CD4-positive, alpha-beta T cell treated with Interleukin-17A for 1 hour (primary cell): Measurements from ENCODE around the gene CABP4.

ENCODE experiments used
- DNase-seq: peaks from one replicate; pipeline ENCODE4 v3.0.0-alpha.2; 2020

The CABP4 gene

DNA sequence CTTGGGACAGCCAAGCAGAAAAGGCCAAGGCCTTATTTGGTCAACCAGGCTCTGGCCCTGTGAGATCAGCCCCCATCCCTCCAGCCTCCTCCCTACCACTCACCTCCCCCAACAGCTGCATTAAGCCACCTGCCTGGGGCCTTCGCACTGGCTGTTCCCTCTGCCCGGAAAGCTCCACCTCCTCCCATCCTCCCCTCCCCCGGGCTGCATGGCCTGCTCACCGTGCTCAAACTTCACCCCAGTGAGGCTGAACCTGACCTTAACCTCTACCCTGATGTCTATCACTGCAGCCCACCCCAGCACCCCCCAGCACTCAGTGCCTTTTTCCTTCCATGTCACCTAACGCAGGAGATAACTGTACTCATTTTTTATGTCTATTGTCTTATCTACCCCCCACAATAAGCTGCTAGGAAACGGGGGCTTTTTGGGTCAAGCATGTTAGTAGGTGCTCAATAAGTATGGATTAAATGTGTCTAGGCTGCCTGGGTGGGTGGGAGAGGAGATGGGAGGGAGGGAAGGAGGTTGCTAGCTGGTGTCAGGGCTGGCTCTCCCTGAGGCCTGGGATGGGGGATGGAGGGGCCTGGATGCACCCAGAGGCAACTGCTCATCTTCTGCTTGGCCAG lies 18.6 kb upstream of the CABP4 start:
- DNase-seq: peak; percentile 67

DNA sequence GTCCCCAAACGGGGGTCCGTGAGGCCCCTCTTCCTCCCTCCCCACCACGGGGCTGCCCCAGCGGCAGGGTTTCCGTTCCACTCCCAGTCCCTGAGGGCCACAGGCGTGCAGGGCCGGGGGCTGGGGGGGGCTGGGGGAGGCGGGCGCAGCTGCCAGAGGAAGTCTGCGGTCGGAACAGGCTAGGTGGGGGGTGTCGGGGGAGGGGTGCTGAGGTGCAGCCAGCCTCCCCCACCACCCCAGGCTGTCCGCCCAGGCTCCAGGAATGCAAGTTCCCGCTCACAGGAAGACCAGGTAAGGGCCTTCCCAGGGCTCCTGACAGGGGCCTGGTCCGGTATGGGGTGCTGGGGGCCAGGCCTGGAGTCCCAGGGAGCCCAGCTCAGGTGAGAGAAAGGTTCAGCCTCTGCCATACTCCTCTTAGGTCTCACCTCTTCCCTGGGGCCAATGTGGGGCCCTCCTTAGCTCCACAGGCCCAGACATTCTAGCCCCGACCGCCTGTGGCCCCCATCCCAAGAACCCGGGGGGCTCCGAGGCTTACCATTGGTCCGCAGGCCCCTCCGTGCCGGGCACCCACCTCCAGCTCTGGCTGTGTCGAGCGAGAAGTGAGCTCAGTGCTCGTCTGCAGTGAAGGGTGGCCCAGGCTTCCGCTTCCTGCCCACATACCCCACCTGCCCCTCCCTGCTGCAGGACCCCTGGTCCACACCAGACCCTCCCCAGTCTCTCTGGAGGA lies 17.9 kb upstream of the CABP4 start, which contains the start of gene PTPRCAP:
TSS of gene PTPRCAP (minus strand) at position 601 of the 727 bp plus-strand sequence. CDS start at position 538, 63 bp downstream.
- peak; percentile 79 for DNase-seq

DNA sequence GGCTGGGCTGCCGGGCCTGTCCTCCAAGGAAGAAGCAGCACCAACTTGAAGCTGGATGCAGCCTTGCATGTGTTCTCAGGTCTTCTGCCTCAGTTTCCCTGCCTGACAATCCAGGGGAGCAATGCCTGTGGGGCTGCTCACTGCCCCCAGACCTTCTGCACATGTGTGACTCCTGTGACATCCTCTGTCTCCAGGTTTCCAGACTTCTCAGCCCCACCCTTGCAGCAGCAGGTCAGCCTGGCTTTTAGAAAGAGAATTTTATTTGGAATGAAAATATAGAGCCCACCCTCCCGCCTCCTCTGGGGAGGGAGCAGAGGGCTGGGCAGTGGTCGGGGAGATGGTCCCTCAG lies 17.4 kb upstream of the CABP4 start:
- DNase-seq: no peak

DNA sequence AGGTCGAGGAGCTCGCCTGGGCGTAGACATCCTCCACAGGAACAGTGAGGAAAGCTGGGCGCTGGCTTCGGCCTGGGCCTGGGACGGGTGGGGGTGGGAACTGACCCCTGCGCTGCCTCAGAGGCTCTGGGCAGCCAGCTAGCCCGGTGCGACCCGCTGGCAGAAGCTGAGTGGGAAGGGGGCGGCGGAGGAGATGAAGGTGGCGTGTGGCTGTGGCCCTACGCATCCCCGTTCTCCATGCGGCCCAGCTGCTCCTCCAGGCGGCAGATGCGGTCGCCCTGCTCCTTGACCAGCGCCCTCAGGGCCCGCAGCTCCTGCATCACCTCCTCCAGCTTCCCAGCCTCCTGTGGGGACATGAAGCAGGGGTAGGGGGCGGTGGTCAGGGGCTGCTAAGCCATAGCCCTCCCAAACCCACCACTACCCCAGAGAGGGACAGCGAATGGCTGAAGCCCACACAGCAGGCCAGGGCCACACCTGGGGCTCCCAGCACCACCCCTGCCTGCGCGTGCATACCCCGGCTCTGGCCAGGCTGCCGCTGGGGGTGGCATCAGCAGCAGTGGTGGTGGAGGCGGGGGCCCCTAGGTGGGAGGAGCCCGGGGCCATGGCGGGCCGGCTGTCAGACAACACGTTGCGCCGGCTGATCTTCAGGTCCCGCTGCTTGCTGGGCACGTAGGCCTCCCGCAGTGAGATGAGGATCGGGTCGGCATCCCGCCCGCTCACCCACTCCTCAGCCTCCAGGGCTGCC lies 16.8 kb upstream of the CABP4 start:
- peak; percentile 79 for DNase-seq

DNA sequence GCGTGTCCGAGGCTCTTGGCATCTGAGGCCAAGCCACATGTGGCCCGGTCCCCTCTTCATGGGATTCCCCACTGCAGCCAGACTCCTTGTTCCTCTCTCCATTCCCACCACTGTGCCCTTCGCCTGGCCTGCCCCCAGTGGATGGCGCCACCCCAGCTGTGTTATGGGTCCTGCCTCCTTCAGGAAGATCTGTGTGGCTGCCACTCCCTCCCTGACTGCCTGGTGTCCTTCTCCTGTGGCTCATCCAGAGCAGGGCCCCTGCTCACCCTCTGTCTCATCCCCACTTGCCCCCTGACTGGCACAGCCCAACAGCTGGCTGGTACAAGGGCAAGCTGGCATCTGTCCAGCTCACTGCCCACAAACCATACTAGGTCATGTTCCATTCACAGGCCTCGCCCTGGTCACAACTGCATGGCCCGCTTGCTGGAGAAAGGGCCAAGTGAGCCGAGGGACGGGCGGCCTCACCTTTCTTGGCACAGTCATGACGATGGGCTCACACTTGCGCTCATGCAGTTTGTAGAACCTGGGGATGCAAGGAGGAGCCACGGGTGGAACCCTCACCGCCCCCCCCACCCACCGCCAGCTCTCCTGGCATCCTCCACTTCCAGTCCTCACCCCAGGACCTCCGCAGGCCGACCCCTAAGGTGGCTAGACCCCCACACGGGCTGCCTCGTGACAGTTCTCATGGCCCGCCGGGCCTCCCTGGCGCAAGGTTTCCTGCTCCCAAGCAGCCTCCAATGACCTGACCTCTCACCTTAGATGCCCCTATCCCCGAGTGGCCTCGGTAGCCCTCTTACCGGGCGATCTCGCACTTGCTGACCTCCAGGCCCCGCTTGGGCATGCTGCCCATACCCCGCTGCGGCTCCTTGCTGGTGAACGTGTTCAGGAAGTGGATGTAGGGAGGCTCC lies 15.6 kb upstream of the CABP4 start:
- peak; percentile 39 for DNase-seq

DNA sequence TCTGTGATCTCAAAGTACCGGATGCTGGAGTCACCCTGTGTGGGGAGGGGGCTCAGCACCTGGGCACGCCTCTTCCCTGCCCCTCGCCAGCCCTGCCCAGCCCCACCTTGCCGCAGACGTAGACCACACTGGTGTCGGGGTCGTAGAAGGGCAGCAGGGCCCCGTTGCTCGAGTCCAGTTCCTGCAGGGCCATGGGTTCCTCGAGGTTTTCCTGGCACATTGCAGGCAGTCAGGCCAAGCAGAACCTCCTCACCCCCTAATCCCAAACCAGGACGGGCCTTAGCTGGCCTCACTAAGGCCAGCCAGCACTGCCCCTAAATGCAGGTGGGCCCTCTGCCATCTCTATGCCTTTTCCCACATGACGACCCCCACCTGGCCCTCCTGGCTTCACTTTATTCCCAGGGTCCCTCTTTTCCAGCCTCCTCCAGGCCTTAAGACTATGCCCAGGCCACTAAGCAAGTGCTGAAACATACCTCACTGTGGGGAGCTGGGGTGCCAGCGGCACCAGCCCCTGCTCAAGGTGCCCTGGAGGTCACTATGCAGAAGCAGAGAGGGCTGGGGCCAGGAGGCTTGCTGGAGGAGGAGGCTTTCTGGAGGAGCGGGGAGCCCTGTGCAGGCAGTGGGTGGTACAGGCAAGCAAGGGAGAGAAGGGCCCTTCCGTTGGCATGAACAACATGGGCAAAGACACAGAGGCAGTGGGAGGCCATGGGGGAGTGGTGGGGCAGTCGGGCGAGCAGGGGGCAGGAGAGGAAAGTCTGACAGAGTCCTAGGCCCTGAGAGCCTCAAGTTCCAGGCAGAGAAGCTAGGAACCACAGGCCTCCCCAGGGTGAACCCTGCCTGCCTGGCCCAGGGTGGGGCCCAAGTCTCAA lies 14.7 kb upstream of the CABP4 start:
- DNase-seq: peak; percentile 39

DNA sequence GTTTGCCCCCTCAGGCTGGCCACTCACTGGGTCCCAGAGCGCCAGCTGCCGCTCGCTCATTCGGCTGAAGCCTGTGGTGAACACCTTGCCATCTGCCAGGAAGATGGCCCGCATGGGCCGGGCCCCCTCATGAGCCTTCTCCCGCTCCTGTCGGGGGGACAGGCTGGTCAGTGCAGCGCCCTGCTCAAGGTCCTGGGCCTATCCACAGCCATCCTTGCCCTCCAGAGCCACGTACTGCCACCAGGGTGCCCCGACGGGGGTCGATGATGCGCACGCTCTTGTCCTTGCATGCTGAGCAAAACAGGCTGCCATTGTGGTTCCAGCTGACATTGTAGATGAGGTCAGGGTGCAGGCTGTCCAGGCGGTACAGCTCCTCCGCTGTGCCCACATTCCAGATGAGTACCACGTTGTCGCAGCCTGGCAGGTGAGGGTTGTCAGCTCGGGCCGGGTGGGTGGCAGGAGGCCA lies 14.0 kb upstream of the CABP4 start:
- DNase-seq: peak; percentile 16

DNA sequence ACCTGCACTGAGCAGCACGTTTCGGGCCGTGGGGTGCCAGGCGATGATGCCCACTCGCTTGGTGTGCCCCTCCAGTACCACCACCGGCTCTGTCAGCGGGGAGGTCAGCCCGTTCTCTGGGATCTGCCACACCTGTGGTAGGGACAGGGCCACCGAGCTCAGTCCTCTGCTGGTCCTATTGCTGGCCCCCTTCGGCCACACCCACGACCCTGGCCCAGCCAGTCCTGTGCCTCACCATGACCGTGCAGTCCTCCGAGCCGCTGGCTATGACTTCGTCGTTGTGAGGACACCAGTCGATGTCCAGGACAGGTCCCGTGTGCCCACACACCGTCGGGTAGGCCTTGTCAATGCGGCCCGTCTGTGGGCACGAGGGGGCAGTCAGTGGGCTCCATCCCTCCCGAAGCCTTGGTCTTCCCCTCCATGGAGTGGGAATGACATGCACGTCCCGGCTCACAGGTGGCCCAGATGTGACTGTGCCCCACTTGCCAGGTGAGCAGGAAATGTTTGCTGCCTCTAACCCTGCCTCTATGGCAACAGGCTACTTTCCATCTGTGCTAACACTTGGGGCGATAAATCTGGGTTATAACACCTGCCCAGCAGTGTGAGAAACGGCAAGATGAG lies 13.3 kb upstream of the CABP4 start:
- peak; percentile 53 for DNase-seq

DNA sequence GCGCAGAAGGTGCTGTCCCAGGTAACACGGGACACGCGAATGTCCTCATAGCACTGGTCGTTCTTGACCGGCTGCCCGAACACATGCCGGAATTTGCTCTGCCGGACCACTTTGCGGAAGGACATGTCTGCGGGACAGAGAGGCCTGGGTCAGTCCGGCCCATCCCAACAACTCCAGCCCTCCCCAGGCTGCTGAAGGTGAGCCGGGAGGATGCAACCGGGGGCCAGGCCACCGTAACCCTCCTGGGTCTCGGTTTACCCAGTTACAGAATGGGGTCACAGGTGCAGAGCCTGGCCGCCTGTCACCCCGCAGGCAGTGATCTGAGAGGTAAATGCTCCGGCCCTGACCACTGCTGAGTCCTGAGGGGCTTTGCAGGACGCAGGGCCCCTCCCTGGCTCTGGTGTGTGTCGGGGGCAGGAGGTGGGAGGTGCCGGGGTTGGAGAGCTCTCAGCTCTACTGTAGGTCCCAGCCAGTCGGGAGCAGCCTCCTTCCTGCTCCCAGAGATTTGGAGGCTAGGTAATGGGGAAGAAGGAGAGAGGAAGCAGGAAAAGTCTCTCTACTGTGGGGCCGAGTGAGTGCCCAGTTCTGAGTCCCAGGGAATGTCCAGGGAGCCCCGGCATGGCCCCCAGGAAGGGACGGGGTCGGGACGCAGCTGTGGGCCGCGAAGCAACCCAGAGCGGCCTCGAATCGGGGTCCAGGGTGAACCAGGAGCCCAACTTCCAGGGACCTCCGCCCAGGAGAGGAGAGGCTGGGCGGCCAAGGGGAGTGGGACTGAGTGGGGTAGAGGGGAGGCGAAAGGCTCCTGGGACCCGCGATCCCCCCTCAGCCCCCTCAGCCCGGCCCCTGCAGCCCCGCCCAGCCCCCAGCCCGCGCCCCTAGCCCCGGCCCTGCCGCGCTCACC lies 12.4 kb upstream of the CABP4 start:
- peak; percentile 6 for DNase-seq

DNA sequence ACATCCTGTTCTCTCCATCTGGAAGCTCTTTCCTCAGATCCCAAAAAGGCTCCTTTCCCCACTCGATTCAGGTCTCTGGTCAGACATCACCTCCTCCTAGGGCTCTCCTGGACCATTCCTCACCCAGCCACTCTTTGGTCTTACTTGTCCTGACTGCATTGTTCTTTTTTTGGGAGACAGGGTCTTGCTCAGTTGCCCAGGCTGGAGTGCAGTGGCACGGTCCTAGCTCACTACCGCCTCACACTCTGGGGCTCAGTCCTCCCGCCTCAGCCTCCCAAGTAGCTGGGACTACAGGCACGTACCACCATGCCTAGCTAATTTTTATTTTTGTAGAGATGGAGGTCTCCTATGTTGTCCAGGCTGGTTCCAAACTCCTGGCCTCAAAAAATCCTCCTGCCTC lies 9.6 kb upstream of the CABP4 start:
- no peak for DNase-seq

DNA sequence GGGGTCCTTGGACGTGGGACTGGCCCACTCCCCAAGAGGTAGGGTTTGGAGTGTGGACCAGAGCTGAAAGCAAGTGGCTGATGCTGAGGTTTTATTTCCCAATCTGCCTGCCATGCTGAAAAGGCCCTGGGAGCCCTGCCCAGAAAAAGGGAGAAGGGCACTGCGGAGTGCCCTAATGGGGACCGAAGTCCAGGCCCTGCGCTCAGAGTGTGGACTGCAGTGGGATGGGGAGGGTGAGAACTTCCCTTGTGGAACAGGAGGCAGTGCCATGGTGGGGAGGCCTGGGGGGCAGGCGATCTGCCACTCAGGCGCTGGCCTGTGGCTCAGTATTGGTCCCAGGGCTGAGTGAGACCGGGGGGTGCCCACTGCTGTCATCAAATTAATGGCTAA lies 6.9 kb upstream of the CABP4 start:
- no peak for DNase-seq

DNA sequence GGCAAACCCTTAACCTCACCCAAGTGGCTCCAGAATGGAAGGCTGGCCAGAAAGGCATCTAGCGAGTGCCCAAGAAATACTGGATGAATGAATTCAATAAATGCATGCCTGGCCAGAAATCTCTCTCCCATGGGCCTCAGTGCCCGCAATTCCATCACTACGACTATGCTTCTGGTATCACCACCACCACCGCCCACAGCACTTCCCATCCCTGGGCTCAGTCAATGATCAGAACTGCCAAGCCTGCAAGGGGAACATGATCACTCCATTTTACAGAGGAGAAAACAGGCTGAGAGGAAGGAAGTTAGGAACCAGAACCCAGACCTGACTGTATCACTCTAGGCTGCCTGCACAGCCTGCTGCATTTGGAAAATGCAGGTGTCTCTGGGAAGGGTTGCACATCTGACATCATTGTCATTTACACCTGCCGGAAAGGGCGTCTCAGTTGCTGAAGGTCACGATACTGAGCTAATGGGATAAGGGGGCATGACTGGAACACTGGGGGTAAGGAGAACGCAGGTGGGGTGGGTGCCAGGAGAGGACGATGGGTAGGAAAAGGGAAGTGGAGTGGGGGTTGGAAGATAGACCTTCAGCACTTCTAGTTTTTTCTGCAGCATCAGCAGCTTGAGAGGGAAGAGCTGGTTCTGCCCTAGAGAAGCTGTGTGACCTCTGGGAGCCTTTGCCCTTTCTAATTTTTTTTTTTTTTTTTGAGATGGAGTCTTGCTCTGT lies 5.9 kb upstream of the CABP4 start:
- no peak for DNase-seq

DNA sequence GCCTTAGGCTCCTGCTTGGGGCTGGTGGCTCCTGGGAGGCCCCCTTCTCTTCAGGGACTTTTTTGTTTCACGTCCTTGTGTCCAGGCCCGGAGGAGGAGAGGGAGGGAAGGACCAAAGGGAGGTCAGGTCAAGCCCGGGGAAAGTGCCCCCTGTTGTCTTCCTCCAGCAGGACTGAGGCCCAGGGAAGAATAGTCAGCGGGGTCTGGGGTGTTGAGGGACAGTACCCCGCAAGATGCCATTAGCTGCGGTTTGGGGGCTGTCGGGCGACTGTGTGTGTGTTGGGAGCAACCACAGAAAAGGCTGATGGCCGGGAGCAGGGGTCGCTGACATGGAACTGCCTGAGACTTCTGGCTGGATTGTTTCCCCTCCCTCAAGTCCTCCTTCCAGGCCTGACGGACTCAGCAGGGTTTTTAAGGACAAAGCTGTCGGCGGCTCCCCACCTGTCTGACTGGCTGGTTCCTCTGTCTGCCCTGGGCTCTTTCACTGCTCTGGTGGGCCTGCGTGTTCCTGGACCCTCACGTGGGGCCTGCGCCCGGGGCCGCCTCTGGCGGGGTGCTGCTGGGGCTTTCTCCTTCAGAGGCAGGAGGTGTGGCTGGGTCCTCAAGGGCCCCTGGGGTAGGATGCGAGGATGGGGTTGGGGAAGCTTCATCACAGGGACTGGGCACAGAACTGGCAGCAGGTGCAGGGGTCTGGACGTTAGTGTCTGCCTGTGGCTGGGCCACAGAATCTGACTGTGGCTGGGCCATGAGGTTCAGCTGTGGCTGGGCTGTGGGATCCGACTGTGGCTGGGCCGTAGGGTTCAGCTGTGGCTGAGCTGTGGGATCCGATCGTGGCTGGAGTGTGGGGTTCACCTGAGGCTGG lies 4.1 kb upstream of the CABP4 start:
- DNase-seq: no peak

DNA sequence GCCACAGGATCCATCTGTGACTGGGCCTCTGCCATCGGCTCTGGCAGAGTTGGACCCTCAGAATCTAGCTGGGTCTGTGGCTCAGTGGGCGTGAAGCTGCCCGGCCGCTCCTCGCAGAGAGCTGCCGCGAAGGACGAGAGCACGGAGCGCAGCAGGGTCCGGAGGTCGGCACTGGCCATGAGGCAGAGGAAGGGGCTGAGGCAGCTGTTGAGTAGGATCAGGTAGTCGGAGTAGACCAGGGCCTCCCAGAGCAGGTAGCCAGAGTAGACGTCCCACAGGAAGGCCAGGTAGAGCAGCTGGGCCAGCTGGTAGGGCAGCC lies 3.5 kb upstream of the CABP4 start:
- no peak for DNase-seq

DNA sequence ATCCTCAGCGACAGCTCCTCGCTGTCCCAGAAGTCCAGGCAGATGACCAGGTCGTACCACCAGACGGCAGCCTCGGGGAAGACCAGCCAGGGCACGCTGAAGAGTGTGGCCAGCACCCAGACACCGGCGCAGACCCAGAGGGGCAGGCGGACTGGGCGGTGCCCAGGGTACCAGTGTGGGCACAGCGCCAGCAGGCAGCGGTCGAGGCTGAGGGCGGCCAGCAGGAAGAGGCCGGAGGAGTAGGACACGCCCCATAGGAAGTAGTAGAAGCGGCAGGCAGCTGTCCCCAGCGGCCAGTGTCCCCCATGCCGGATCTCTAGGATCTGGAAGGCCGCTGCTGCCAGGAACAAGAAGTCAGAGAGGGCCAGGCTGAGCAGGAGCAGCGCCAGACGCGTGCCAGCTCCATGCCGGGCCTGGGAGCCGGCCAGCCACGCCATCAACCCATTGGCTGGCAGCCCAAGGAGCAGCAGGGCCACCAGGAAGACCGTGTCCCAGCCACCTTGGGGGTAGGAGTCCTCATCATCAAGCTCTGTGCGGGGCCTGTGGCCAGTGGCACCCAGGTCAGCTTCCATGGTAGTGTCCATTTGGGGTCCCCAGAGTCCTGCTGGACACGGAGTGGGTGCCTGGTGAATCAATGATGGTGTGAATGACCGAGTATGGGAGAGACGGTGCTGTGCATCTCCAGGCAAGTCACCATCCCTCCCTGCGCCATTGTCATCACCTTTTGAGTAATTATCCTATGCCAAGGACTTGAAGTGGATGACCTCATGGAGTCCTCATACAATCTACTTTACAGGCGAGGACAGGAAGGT lies 2.8 kb upstream of the CABP4 start, which contains the start of gene GPR152:
TSS of gene GPR152 (minus strand) at position 589 of the 812 bp plus-strand sequence. CDS start at position 584, 5 bp downstream.
- DNase-seq: no peak

DNA sequence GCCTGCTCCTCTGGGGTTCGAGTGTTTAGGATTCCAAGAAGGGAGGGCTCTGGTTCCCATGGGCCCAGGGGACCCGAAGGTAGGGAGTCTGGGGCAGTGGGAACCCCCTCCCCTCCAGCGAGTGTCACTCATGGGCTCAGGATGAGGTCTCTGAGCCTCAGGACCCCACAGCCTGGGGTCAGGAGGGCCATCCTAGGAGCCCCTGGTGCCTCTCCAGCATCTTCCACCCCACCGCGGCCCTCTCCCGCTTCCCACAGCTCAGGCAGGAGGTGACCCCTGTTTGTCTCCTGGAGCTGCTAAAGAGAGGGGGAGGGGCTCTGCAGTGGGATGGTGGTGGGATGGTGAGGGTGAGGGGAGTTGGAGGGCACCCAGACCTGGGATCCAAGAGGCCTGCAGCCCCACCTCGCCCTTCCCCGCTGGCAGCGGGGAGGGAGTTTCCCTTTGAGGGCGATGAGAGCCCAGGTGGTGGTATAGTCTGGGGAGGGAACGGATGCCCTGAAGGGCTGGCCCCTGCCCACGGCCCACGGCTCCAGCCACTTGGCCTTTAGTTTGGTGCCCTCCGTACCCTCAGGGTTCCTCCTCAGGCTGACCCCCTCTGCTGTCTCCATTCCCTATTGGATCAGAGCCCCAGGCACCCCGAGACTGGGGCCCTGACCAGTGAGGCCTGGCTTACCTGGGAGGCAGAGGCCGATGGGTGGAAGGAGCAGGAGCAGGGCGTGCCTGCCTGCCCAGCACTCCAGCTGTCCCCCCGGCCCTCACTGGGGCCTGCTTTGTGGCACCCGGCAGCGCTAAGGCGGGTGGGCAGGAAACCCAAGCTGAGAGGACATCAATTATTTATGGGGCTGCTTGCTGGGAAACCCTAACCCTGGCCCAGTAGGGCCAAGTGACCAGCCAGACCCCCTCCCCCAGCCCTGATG lies 1.1 kb upstream of the CABP4 start:
- no peak for DNase-seq
